ENCODE results near the gene VPS26C.

GRCh38 chr21:37273911-37274690, 7.0 kb upstream of the VPS26C start:
- TF ChIP-seq ZNF274 (IDR thresholded peaks at IDR 0.05; ENCODE audit: low read depth, low read length): no peak
- TF ChIP-seq SUZ12 (IDR thresholded peaks at IDR 0.05; ENCODE audit: extremely low read depth, insufficient read depth, insufficient read length): no peak
- TF ChIP-seq YY1 (IDR thresholded peaks at IDR 0.05; ENCODE audit: insufficient read depth, insufficient read length): no peak

Measured in NT2/D1 (cell line).